Occipital lobe (tissue), 2 donors: ENCODE measurements around the gene ELF2. TPM values are rescaled to one million over a fixed set of nuclear protein-coding genes. Genes with fewer than 3 reads are reported as not detected.
"Not testable (repeated sequence)": the region's sequence is repeated elsewhere in the genome, so short reads cannot be mapped to it uniquely, and the experiment has no call there.

Experiments
- DNase-seq: peaks from one replicate; lab custom pipeline; 2025; lab: John Stamatoyannopoulos, UW
- total RNA-seq: library from RNA; depleted of rRNA; stranded (reverse); fragments of >200 nt; gene quantifications from one replicate; pipeline ENCODE4 v1.2.3, GENCODE V29; 2014

ELF2 gene
- total RNA-seq, 1 donor from 2014 or later: 152 TPM

DNA sequence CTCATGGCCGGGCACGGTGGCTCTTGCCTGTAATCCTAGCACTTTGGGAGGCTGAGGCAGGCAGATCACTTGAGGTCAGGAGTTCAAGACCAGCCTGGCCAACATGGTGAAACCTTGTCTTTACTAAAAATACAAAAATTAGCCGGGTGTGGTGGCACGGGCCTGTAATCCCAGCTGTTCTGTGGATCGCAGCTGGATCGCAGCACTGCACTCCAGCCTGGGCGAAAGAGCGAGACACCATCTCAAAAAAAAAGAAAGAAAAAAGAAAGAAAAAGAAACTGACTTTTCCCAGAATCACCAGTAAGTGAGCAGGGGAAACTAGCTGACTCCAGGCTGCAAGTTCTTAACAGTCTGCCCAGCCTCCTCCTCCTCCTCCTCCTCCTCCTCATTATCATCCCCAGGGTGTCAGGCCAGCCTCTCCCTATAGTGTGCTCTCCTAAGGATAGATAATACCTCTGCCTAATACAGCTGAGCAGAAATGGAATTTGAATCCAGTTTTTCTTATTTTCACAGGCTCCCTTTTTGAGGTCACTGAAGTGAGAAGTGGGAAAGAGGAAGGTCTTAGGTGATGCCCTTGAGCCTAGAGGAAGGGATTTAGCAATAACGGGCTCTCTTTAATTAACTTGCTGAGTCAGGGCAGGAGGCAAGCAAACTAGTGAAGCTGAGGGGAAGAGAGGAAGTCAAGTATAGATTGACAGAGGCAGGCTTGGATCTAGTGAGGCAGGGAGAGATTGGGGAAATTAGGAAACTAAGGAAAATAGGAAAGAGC lies 11.8 kb upstream of the ELF2 start:
- no peak for DNase-seq

- DNase-seq: no peak
Measured at GRCh38 chr4:139184129-139184528, 7.1 kb upstream of the ELF2 start.

DNA sequence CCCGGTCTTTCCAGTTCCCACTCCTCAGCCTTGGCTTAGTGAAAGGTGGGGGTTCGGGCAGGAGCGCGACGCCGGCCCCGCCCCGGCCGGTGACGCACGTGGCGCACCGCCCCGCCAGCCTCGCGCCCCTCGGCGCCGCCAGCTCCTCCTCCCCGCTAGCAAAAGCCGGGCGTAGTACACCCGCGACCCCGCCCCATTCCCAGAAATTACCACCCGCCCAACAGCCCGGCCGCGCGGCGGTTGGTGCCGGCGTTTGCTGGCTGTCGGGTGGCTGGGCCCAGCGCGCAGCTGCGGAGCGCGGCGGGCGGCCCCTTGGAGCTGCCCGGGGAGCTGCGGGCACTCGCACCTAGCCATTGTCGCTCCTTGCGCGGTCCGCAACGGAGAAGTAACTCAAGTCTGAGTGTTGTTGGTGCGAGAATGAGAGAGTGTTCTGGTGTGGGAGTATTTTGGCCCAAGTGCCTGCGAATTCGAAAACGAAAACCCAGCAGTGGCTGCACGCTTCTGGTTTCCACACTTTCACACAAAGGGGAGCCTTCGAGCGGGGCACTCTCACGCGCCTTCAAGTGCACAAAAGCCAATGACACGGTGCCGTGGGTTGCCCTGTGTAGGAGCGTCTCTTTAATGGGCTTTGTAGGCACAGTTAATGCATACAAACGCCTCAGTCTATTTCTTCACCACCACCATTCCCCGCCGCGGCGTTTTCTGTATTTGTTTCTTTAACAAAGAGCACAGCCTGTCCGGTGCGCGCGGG lies 1.0 kb upstream of the ELF2 start:
- peak; percentile 88 for DNase-seq

GRCh38 chr4:139176302-139177048 lies 543 bp downstream of the ELF2 start:
- DNase-seq: peak; percentile 72

- DNase-seq: no peak
Measured at GRCh38 chr4:139175646-139176301, 1.2 kb downstream of the ELF2 start.

- DNase-seq: no peak
Measured at GRCh38 chr4:139171876-139172691, 4.9 kb downstream of the ELF2 start.

DNA sequence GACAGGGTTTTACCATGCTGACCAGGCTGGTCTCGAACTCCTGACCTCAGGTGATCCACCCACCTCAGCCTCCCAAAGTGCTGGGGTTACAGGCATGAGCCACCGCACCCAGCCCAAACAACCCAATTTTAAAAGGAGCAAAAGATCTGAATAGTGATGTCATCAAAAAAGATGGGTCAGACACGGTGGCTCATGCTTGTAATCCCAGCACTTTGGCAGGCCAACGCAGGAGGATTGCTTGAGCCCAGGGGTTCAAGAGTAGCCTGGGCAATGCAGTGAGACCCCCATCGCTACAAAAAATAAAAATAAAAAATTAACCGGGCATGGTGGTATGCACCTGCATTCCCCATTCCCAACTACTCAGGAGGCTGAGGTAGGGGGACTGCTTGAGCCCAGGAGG lies 6.1 kb downstream of the ELF2 start:
- no peak for DNase-seq

DNA sequence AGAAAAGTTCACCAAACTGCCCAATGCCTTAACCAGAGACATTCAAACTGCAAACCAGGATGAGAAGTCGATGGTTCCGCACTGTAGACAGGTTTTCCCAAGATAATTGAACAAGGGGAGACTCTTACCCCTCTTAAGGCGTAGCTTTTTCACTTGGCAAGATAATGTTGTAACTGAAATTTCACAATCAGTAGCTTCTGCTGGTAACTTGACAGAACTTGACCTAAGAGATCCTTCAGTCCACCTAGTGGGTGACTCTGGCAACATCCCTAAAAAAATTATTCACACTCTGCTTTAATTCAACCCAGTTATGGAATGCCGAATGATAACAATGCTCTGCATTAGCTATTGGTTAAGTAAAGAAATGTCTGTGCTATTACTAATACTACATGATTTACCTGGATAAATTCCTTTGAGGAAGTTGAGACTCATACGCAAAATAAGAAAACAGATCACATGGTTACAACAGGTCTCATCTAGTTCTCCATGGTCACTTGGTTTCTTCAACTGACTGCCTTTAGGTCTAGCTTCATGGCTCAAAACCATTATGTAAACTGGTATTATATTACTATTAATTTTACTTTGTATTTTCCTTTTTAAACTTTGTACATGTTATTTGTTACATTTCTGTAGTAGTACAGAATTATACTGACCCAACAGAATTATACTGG lies 9.1 kb downstream of the ELF2 start:
- DNase-seq: no peak

- DNase-seq: no peak
Measured at GRCh38 chr4:139164731-139165130, 12.3 kb downstream of the ELF2 start.

- no peak for DNase-seq
Measured at GRCh38 chr4:139163806-139164206, 13.2 kb downstream of the ELF2 start.

DNA sequence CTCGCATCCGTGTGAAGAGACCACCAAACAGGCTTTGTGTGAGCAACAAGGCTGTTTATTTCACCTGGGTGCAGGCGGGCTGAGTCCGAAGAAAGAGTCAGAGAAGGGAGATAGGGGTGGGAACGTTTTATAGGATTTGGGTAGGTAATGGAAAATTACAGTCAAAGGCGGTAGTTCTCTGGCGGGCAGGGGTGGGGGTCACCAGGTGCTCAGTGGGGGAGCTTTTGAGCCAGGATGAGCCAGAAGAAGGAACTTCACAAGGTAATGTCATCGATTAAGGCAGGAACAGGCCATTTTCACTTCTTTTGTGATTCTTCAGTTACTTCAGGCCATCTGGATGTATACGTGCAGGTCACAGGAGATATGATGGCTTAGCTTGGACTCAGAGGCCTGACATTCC lies 19.0 kb downstream of the ELF2 start:
- not testable (repeated sequence) for DNase-seq

- no peak for DNase-seq
Measured at GRCh38 chr4:139154952-139155557, 22.0 kb downstream of the ELF2 start.

- no peak for DNase-seq
Measured at GRCh38 chr4:139154538-139154937, 22.5 kb downstream of the ELF2 start.

GRCh38 chr4:139154134-139154421 lies 22.9 kb downstream of the ELF2 start:
- DNase-seq: no peak

- no peak for DNase-seq
Measured at GRCh38 chr4:139153411-139154133, 23.4 kb downstream of the ELF2 start.

DNA sequence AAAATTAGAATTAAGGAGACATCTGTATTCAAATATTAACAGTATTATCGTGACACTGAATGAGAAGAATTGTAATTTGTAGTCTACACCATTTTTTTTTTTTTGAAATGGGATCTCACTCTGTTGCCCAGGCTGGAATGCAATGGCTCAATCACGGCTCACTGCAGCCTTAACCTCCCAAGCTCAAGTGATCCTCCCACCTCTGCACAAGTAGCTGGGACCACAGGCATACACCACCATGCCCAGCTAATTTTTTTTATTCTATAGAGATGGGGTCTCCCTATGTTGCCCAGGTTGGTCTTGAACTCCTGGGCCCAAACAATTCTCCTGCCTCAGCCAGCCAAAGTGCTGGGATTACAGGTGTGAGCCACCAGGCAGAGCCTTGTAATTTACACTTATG lies 24.8 kb downstream of the ELF2 start:
- no peak for DNase-seq

GRCh38 chr4:139146926-139147629 lies 29.9 kb downstream of the ELF2 start:
- no peak for DNase-seq

GRCh38 chr4:139145552-139145932 lies 31.5 kb downstream of the ELF2 start:
- DNase-seq: no peak
